ENCODE measurements around the gene KAT6B.

The KAT6B gene

DNA sequence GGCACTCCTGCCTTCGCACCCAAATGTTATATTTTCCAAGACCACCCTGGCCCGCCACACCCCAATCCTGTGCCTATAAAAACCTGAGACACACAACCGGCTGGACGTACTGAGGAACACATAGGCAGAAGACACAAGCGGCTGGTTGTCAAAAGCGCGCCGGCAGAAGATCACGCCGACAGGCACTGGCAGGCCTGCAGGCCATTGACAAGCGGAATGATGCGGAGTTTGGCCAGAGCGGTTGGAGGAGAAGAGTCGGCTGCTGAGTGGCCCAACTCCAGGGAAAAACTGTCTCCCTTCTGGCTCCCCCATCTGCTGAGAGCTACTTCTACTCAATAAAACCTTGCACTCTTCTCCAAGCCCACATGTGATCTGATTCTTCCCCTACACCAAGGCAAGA lies 245.4 kb downstream of the KAT6B start:
- no peak for TF ChIP-seq CTCF (conservative IDR thresholded peaks at IDR 0.05; ENCODE audit: low read length)
- DNase-seq (ENCODE audit: low read depth) = no peak
- H3K4me3 ChIP-seq (ENCODE audit: low read length) = no peak overlapping the region

DNA sequence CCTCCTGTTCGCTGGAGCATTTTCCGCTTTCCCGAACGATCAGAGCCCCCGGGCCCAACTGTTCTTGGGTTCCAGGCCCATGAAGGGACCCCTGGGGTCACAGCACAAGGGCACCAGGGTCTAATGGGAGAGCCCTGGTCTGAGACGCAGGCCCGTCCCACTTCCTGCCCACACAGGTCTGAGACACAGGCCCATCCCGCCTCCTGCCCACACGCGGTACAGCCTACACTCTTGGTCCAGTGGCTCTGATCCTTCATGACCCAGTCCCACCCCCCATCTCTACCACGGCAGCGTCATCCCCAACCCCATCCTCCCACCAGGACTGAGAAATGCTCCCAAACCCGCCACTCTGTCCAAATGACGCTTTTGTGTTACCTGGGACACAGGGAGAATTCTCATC lies 246.3 kb downstream of the KAT6B start:
- DNase-seq (ENCODE audit: low read depth) = no peak
- TF ChIP-seq CTCF (conservative IDR thresholded peaks at IDR 0.05; ENCODE audit: low read length) = no peak
- H3K4me3 ChIP-seq (ENCODE audit: low read length) = no peak overlapping the region

DNA sequence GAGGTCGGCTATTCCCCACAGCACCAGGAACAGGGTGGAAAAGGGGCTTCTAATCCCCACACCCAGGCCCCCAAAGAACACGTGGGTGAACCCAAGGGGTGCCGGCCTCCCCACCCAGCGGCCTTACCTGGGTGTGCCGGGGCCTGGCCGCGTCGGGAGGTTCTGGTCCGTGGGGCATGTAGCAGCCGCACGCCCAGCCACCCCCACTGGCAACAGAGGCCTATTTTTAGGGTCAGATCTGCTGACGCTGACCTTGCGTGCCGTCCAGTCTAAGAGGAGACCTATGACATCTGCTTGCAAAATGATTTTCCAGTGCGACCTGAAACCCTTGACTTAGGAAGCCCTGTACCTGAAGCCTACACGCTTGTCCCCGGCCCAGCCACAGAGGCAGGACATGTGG lies 247.0 kb downstream of the KAT6B start:
- no peak for TF ChIP-seq CTCF (conservative IDR thresholded peaks at IDR 0.05; ENCODE audit: low read length)
- DNase-seq (ENCODE audit: low read depth) = no peak
- no peak overlapping the region for H3K4me3 ChIP-seq (ENCODE audit: low read length)

DNA sequence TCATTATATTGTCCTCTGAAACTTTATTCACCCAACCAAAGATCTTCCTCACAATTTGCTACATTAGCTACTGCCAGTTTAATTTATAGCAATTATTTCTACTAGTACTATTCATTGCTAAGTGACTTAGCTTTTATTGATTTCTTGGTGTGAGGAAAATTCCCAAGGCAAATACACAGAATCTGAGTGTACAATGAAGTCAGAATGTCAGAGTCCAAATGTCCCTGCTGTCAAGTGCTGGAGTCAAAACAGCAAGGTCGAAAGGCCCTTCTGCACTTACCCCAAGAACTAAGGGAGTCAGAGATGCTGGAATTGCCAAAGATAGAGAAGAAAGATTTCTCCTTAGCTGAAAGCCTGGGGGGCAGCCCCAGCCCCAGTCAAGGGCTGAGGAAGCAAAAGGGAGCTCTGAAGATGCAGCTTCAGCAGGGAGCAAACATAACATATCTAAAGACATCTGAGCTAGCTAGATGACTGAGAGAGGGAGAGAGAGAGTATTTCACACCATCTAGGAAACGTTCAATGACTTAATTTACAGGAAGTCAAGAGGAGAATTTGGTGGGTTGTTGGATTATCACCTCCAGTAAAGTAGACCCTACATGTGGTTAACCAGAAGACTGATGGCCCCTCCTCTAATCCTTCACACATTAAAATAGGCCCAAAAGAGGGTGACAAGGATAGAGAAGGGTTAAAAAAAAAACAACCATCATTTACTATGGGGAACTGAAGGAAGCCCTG lies 248.5 kb downstream of the KAT6B start:
- TF ChIP-seq CTCF (conservative IDR thresholded peaks at IDR 0.05; ENCODE audit: low read length) = no peak
- no peak for DNase-seq (ENCODE audit: low read depth)

DNA sequence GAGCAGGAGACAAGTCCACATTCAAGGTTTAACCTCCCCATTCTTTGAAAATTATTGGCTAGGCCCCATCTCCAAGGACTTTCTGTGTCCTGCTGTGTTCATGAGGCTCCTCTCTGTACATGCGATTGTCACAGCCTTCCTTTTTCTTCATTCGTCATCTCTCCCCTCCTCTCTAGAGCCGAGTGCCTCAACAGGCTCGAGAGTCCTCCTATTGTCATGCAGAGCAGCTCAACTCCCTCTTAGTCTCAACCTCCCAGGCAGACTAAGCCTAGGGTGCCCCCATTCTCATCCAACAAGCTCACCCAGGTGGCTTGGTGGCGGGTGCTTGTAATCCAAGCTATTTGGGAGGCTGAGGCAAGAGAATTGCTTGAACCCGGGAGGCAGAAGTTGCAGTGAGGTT lies 249.9 kb downstream of the KAT6B start:
- no peak for DNase-seq (ENCODE audit: low read depth)

More for the DNA sequence above, 248.5 kb downstream of the KAT6B start:
- no peak overlapping the region for H3K4me3 ChIP-seq (ENCODE audit: low read length)

DNA sequence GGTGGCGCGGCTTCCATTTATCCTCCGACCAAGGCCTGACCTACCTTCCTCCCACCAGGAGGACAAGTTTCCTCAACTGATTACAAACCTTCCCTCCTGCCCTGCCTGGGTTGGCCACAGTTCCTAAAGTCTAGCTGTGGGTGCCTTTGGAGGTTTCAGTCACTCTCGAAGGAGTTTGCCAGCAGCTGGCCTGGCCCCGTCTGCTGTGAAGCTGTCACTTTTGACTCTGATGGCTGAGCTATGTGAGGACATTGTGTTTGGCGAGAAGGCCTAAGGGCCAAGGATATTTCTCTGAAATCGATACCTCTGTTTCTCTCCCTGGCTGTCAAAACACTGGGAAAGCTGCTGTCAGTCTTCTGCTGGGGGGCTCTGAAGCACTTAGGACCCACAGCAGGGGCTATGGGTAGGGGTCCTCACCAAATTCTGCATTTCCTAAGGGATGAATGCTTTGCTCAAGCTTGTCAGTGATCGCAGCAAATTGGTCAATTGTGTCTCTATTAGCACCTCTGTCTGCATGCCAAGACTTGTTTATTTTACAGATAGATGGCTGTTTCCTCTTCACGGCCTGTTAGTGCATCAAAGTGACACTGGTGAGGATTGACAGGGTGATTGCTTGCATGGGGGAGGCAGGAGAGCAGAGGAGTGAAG lies 253.2 kb downstream of the KAT6B start:
- DNase-seq (ENCODE audit: low read depth) = no peak
- no peak for TF ChIP-seq CTCF (conservative IDR thresholded peaks at IDR 0.05; ENCODE audit: low read length)

More for the DNA sequence above, 249.9 kb downstream of the KAT6B start:
- TF ChIP-seq CTCF (conservative IDR thresholded peaks at IDR 0.05; ENCODE audit: low read length) = no peak
- no peak overlapping the region for H3K4me3 ChIP-seq (ENCODE audit: low read length)

DNA sequence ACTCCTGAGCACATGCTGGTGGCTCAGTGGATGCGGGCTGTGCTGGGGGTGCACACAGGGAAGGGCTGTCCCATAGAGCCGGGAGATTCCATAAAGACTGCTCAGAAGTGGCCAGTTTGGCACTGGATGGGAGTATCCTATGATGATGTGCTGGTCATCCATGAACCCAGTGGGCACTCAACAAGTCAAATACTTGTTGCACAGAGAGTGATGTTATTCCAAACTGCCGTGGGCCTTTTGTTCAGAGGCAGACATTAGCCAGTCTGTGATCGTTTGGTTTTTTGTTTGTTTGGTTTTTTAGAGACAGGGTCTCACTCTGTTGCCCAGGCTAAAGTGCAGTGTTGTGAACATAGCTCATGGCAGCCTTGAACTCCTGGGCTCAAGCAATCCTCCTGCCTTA lies 254.2 kb downstream of the KAT6B start:
- no peak for DNase-seq (ENCODE audit: low read depth)
- H3K4me3 ChIP-seq (ENCODE audit: low read length) = no peak overlapping the region
- TF ChIP-seq CTCF (conservative IDR thresholded peaks at IDR 0.05; ENCODE audit: low read length) = no peak

More for the DNA sequence above, 253.2 kb downstream of the KAT6B start:
- H3K4me3 ChIP-seq (ENCODE audit: low read length) = no peak overlapping the region

All from AG10803 (cell line).